ENCODE results near the gene OTC. TPM values are rescaled to one million over a fixed set of nuclear protein-coding genes. Genes with fewer than 3 reads are reported as not detected.
A peak's percentile ranks its signal among the peaks of the same experiment; 100 is the strongest.

The OTC gene
- polyA plus RNA-seq, 1 donor from 2014 or later, result not detected

DNA sequence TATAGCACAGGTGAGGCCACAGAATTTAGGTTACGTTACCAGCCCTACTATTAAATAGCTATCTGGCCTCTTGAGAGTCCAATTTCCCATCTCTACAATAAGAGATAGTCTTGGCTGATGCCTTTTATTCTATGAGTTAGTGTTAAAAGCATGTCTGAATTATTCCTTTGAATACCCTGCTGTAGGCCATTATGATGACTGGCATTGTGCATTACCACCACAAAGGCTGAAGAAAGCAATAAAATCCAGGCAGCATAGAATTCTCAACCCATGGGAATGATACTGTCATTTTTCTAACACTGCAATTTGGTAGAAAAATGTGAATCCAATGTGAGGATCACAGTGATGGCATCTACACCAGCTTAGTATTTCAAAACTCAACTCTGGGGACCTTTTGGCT lies 51.4 kb downstream of the OTC start:
- peak overlapping the region; percentile 58 for H3K27ac ChIP-seq (ENCODE audit: low read length)
- no peaks in the 10 kb centered on the region for H3F3A ChIP-seq (ENCODE audit: insufficient read depth, low read length, poor library complexity, severe bottlenecking)
- no peak for TF ChIP-seq SMC3 (conservative IDR thresholded peaks at IDR 0.05; ENCODE audit: poor library complexity)
- TF ChIP-seq EP300 (conservative IDR thresholded peaks at IDR 0.05; ENCODE audit: poor library complexity, severe bottlenecking), result peak; percentile 61
- peak; percentile 46 for TF ChIP-seq POLR2AphosphoS5 (IDR thresholded peaks at IDR 0.05)
- TF ChIP-seq, protein P1, sequence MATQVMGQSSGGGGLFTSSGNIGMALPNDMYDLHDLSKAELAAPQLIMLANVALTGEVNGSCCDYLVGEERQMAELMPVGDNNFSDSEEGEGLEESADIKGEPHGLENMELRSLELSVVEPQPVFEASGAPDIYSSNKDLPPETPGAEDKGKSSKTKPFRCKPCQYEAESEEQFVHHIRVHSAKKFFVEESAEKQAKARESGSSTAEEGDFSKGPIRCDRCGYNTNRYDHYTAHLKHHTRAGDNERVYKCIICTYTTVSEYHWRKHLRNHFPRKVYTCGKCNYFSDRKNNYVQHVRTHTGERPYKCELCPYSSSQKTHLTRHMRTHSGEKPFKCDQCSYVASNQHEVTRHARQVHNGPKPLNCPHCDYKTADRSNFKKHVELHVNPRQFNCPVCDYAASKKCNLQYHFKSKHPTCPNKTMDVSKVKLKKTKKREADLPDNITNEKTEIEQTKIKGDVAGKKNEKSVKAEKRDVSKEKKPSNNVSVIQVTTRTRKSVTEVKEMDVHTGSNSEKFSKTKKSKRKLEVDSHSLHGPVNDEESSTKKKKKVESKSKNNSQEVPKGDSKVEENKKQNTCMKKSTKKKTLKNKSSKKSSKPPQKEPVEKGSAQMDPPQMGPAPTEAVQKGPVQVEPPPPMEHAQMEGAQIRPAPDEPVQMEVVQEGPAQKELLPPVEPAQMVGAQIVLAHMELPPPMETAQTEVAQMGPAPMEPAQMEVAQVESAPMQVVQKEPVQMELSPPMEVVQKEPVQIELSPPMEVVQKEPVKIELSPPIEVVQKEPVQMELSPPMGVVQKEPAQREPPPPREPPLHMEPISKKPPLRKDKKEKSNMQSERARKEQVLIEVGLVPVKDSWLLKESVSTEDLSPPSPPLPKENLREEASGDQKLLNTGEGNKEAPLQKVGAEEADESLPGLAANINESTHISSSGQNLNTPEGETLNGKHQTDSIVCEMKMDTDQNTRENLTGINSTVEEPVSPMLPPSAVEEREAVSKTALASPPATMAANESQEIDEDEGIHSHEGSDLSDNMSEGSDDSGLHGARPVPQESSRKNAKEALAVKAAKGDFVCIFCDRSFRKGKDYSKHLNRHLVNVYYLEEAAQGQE (IDR thresholded peaks at IDR 0.05; ENCODE audit: borderline replicate concordance), result no peak
- TF ChIP-seq TAF1 (IDR thresholded peaks at IDR 0.05; ENCODE audit: low read depth), result no peak
- H3K4me3 ChIP-seq (ENCODE audit: low read length), result no peak overlapping the region
- H3K9me3 ChIP-seq (ENCODE audit: low read length), result no peaks in the 10 kb centered on the region
- no peak overlapping the region for H3K9ac ChIP-seq (ENCODE audit: low read length)
- H4K20me1 ChIP-seq (ENCODE audit: insufficient read depth), result no peaks in the 10 kb centered on the region
- H3K79me2 ChIP-seq (replicated peaks; ENCODE audit: insufficient read depth, low read length), result no peaks in the 10 kb centered on the region
- no peaks in the 10 kb centered on the region for H3K27me3 ChIP-seq (ENCODE audit: insufficient read depth, low read depth, low read length)
- H3K4me2 ChIP-seq (ENCODE audit: low read length), result no peak overlapping the region
- no peaks in the 10 kb centered on the region for H3K36me3 ChIP-seq (ENCODE audit: insufficient read depth, low read length)
- H2AFZ ChIP-seq (ENCODE audit: low read depth, low read length), result no peak overlapping the region
- no peaks in the 10 kb centered on the region for H3K9me2 ChIP-seq (ENCODE audit: insufficient read depth, low read length)

DNA sequence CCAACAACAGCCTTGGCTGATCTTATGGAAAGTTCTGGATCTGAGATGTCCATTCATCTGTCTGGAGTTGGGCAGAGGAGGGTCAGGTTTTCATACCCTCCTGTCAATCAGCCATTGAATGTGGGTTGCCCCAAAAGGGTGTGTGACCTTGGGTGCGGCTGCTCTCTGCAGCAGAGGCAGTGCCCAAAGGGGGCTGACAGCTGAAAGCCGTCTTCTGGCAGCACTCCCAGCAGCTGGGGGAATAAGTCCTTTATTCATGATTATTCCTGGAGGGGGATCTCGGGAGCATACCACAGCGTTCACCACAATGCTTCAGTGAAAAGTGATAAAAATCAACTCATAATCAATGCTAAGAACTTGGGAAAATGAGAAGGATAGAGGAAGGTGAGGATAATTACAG lies 54.7 kb downstream of the OTC start:
- H3K9me3 ChIP-seq (ENCODE audit: low read length), result no peaks in the 10 kb centered on the region
- no peak overlapping the region for H3K4me2 ChIP-seq (ENCODE audit: low read length)
- no peak overlapping the region for H2AFZ ChIP-seq (ENCODE audit: low read depth, low read length)
- TF ChIP-seq, protein P1 (IDR thresholded peaks at IDR 0.05; ENCODE audit: borderline replicate concordance), result no peak
- no peak for TF ChIP-seq SMC3 (conservative IDR thresholded peaks at IDR 0.05; ENCODE audit: poor library complexity)
- no peak for TF ChIP-seq POLR2AphosphoS5 (IDR thresholded peaks at IDR 0.05)
- TF ChIP-seq MXI1 (conservative IDR thresholded peaks at IDR 0.05; ENCODE audit: poor library complexity, severe bottlenecking), result no peak
- TF ChIP-seq EP300 (conservative IDR thresholded peaks at IDR 0.05; ENCODE audit: poor library complexity, severe bottlenecking), result no peak
- no peak for TF ChIP-seq EZH2 (IDR thresholded peaks at IDR 0.05; ENCODE audit: borderline replicate concordance, insufficient read depth, low read length, poor library complexity, severe bottlenecking)
- TF ChIP-seq, protein P2, sequence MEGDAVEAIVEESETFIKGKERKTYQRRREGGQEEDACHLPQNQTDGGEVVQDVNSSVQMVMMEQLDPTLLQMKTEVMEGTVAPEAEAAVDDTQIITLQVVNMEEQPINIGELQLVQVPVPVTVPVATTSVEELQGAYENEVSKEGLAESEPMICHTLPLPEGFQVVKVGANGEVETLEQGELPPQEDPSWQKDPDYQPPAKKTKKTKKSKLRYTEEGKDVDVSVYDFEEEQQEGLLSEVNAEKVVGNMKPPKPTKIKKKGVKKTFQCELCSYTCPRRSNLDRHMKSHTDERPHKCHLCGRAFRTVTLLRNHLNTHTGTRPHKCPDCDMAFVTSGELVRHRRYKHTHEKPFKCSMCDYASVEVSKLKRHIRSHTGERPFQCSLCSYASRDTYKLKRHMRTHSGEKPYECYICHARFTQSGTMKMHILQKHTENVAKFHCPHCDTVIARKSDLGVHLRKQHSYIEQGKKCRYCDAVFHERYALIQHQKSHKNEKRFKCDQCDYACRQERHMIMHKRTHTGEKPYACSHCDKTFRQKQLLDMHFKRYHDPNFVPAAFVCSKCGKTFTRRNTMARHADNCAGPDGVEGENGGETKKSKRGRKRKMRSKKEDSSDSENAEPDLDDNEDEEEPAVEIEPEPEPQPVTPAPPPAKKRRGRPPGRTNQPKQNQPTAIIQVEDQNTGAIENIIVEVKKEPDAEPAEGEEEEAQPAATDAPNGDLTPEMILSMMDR (IDR thresholded peaks at IDR 0.05; ENCODE audit: poor library complexity, severe bottlenecking), result no peak
- no peak for TF ChIP-seq TAF1 (IDR thresholded peaks at IDR 0.05; ENCODE audit: low read depth)
- no peak for TF ChIP-seq RAD21 (conservative IDR thresholded peaks at IDR 0.05)
- no peak overlapping the region for H3K9ac ChIP-seq (ENCODE audit: low read length)
- H3K4me3 ChIP-seq (ENCODE audit: low read length), result no peak overlapping the region
- H3K79me2 ChIP-seq (replicated peaks; ENCODE audit: insufficient read depth, low read length), result no peaks in the 10 kb centered on the region
- no peaks in the 10 kb centered on the region for H3K9me2 ChIP-seq (ENCODE audit: insufficient read depth, low read length)
- no peak overlapping the region for H3K27ac ChIP-seq (ENCODE audit: low read length)
- no peaks in the 10 kb centered on the region for H3K36me3 ChIP-seq (ENCODE audit: insufficient read depth, low read length)
- no peaks in the 10 kb centered on the region for H3F3A ChIP-seq (ENCODE audit: insufficient read depth, low read length, poor library complexity, severe bottlenecking)
- H4K20me1 ChIP-seq (ENCODE audit: insufficient read depth), result no peaks in the 10 kb centered on the region
- H3K27me3 ChIP-seq (ENCODE audit: insufficient read depth, low read depth, low read length), result no peaks in the 10 kb centered on the region
